GM23338 (cell line): ENCODE measurements around the gene C3orf85. TPM values are rescaled to one million over a fixed set of nuclear protein-coding genes. Genes with fewer than 3 reads are reported as not detected.

Source experiments
- ATAC-seq: fragments of 200-7000 bp; cut with Tn5 transposase; 3 replicates; pipeline ENCODE4 v1.9.1; 2020
- DNase-seq: peaks from one replicate; pipeline ENCODE4 v3.0.0-alpha.2; 2015; ENCODE audit warnings: low spot score
- H2AFZ ChIP-seq: fragments of 200-600 bp; sonication (generic); 2 replicates; pipeline ENCODE4 v1.8.0; 2016; ENCODE audit warnings: antibody characterized with exemption, mild to moderate bottlenecking, moderate library complexity
- H3F3A ChIP-seq: fragments of 200-600 bp; sonication (generic); replicated peaks from 2 replicates; pipeline ENCODE4 v1.8.0; 2017; ENCODE audit warnings: antibody characterized with exemption, mixed run types, low read depth
- H3K27ac ChIP-seq: fragments of 200-600 bp; sonication (generic); 2 replicates; pipeline ENCODE4 v1.6.1; 2016; ENCODE audit warnings: low read depth
- H3K27me3 ChIP-seq: fragments of 200-600 bp; sonication (generic); 2 replicates; pipeline ENCODE4 v1.8.0; 2016; ENCODE audit warnings: mild to moderate bottlenecking, mixed run types, moderate library complexity; ENCODE audit not compliant: insufficient read depth
- H3K36me3 ChIP-seq: fragments of 200-600 bp; sonication (generic); 2 replicates; pipeline ENCODE4 v1.8.0; 2016; ENCODE audit warnings: mild to moderate bottlenecking; ENCODE audit not compliant: insufficient read depth
- H3K4me1 ChIP-seq: fragments of 200-600 bp; sonication (generic); 2 replicates; pipeline ENCODE4 v1.8.0; 2016; ENCODE audit warnings: mild to moderate bottlenecking, moderate library complexity; ENCODE audit not compliant: insufficient read depth
- H3K4me2 ChIP-seq: fragments of 200-600 bp; sonication (generic); 2 replicates; pipeline ENCODE4 v1.7.1; 2017; ENCODE audit warnings: mixed run types
- H3K4me3 ChIP-seq: fragments of 200-600 bp; sonication (generic); 2 replicates; pipeline ENCODE4 v1.6.1; 2016; ENCODE audit warnings: mixed run types
- H3K79me2 ChIP-seq: fragments of 200-600 bp; sonication (generic); replicated peaks from 2 replicates; pipeline ENCODE4 v1.8.0; 2017; ENCODE audit warnings: mild to moderate bottlenecking; ENCODE audit not compliant: insufficient read depth
- H3K9me2 ChIP-seq: fragments of 200-600 bp; sonication (generic); 2 replicates; pipeline ENCODE4 v1.8.0; 2017; ENCODE audit not compliant: insufficient read depth
- H4K20me1 ChIP-seq: fragments of 200-600 bp; sonication (generic); replicated peaks from 2 replicates; pipeline ENCODE4 v1.8.0; 2017; ENCODE audit warnings: mild to moderate bottlenecking; ENCODE audit not compliant: insufficient read depth
- H3K27ac Mint-ChIP-seq: 2 replicates; pipeline ENCODE4 v1.8.0; 2020; ENCODE audit warnings: inconsistent platforms, mild to moderate bottlenecking, moderate library complexity, mixed read lengths
- H3K27me3 Mint-ChIP-seq: 3 replicates; pipeline ENCODE4 v1.8.0; 2022; ENCODE audit warnings: low read depth, mild to moderate bottlenecking, moderate library complexity, mixed read lengths, inconsistent platforms; ENCODE audit not compliant: insufficient read depth, poor library complexity
- H3K36me3 Mint-ChIP-seq: 3 replicates; pipeline ENCODE4 v1.8.0; 2021; ENCODE audit warnings: low read depth, mild to moderate bottlenecking, inconsistent platforms, moderate library complexity, mixed read lengths
- H3K4me1 Mint-ChIP-seq: 3 replicates; pipeline ENCODE4 v1.8.0; 2020; ENCODE audit warnings: mild to moderate bottlenecking, inconsistent platforms, mixed read lengths
- H3K4me3 Mint-ChIP-seq: 3 replicates; pipeline ENCODE4 v1.8.0; 2021; ENCODE audit warnings: moderate library complexity, mild to moderate bottlenecking, inconsistent platforms, mixed read lengths
- H3K9me3 Mint-ChIP-seq: 3 replicates; pipeline ENCODE4 v1.8.0; 2020; ENCODE audit warnings: moderate library complexity, mild to moderate bottlenecking, inconsistent platforms, mixed read lengths
- CREB1 ChIP-seq: fragments of 250-450 bp; sonication (Bioruptor Pico); IDR thresholded peaks from 2 replicates; pipeline ENCODE4 v1.5.0; 2020; ENCODE audit warnings: low read depth, mild to moderate bottlenecking, moderate library complexity
- ETS1 ChIP-seq: IDR thresholded peaks from 2 replicates; pipeline ENCODE4 v1.6.1; 2016; ENCODE audit warnings: antibody characterized with exemption
- JUNB ChIP-seq: IDR thresholded peaks from one replicate; pipeline ENCODE4 v1.6.1; 2016; ENCODE audit warnings: antibody characterized with exemption; ENCODE audit not compliant: unreplicated experiment
- REST ChIP-seq: IDR thresholded peaks from one replicate; pipeline ENCODE4 v1.6.1; 2018; ENCODE audit warnings: antibody characterized with exemption; ENCODE audit not compliant: unreplicated experiment
- STAT1 ChIP-seq: IDR thresholded peaks from one replicate; pipeline ENCODE4 v1.6.1; 2016; ENCODE audit warnings: antibody characterized with exemption; ENCODE audit not compliant: unreplicated experiment
- ZNF331 ChIP-seq: fragments of 250-450 bp; sonication (Bioruptor Pico); IDR thresholded peaks from 2 replicates; pipeline ENCODE4 v1.5.0; 2020; ENCODE audit warnings: low read depth, mild to moderate bottlenecking, moderate library complexity
- polyA plus RNA-seq: library from polyadenylated mRNA; unstranded; fragments of >200 nt; fragmentation: Nextera tagmentation; extraction: Ambion mirVana; gene quantifications from 2 replicates; pipeline ENCODE4 v1.2.1, GENCODE V29; 2016
- total RNA-seq: library from RNA; depleted of rRNA; stranded (reverse); fragments of >200 nt; shearing (Covaris generic); gene quantifications from 2 replicates; pipeline ENCODE4 v1.2.3, GENCODE V29; 2014

C3orf85 gene
- total and polyA plus RNA-seq, 2 experiments from 2014 or later = not detected

DNA sequence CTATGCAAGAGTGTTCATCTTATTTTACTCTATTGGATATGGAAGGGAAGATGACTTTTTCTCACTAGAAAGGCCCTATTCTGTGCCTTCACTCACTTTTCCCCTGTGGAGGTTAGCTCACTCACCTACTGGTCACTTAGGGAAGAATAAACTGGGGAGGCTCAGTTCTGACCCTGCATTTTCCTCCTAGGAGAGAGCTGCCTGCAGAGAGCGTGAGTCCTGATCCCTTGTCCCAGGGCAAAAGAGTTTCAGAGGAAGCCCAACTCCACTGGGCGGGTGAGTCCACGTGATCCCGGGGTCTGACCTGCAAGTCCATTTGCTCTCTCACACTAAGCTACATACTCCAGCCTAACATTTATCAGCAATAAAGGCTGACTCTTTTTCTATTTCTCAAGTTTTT lies 26.9 kb upstream of the C3orf85 start:
- Mint-ChIP-seq H3K4me3 (no peak overlapping the region), H3K27me3 (no peaks in the 10 kb centered on the region)

More for the DNA sequence above, 26.9 kb upstream of the C3orf85 start:
- ATAC-seq (peak; percentile 73), DNase-seq (peak; percentile 14)
- no peaks in the 10 kb centered on the region for H3K9me3 Mint-ChIP-seq
- Histone ChIP-seq H3K27me3 (no peaks in the 10 kb centered on the region), H3K27ac (no peak overlapping the region; the same call in 1 of the 2 replicates), H4K20me1 (no peaks in the 10 kb centered on the region), H3K9me2 (no peaks in the 10 kb centered on the region), H3F3A (no peaks in the 10 kb centered on the region), H3K4me2 (no peak overlapping the region), H3K79me2 (no peaks in the 10 kb centered on the region), H3K36me3 (no peaks in the 10 kb centered on the region), H3K4me3 (no peak overlapping the region), H3K4me1 (no peaks in the 10 kb centered on the region), H2AFZ (peak overlapping the region; percentile 77; the same call in 1 of the 2 replicates)
- TF ChIP-seq REST (no peak), JUNB (no peak), CREB1 (no peak), STAT1 (no peak), ZNF331 (CRISPR knock-in tag) (no peak), ETS1 (no peak)
- H3K27ac Mint-ChIP-seq = no peak overlapping the region
- no peaks in the 10 kb centered on the region for H3K36me3 Mint-ChIP-seq
- H3K4me1 Mint-ChIP-seq = no peaks in the 10 kb centered on the region
